Measurements from ENCODE around the gene ZNF648.
"Not testable (repeated sequence)": the region's sequence is repeated elsewhere in the genome, so short reads cannot be mapped to it uniquely, and the experiment has no call there.

The ZNF648 gene, protein sequence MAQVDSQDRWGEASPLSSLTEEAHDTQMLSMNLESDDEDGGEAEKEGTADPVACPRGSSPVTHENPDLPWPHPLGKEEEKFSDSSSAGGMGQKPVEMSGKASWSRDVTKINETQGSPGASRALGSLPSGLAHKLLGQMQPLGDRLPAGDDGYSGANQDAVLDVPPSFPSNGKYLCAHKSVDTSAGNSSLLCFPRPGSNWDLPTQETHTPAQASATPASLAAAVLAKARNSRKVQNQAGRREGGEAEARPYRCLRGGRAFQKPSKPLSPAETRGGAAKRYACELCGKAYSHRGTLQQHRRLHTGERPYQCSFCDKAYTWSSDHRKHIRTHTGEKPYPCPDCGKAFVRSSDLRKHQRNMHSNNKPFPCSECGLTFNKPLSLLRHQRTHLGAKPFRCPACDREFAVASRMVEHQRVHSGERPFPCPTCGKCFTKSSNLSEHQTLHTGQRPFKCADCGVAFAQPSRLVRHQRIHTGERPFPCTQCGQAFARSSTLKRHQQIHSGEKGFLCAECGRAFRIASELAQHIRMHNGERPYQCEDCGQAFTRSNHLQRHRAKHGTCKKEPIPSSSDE

DNA sequence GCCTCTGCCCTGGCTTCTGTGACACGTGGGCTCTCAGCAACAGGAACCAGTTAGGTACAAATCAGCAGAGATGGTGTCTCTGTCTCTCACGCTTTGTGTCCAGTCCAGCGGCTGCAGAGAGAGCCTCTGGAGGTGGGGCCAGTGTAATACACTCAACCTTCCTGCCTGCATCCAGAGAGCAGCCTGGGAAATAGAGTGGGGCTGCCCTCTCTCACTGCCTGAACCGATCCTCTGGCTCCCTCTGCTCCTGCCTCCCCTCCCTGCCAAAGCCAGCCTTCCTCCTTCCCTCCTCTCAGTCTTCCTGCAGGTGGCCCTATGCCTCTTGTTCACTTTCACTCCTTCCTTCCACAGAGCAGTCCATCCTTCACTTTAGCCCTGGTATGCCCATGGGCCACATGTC lies at the start of gene ZNF648:
Gene ZNF648 (minus strand): TSS at position 119 of the 400 bp plus-strand sequence. CDS start 3,702 bp downstream, outside the sequence.
- DNase-seq (ENCODE audit: low read depth in 2 of 2), result no peak

- no peak for DNase-seq (ENCODE audit: low read depth in 2 of 2)
These were observed 49.1 kb upstream of the ZNF648 start for GRCh38 chr1:182110635-182111034.

- DNase-seq (ENCODE audit: low read depth in 2 of 2), result no peak
These were observed 48.3 kb upstream of the ZNF648 start for GRCh38 chr1:182109771-182110170.

DNA sequence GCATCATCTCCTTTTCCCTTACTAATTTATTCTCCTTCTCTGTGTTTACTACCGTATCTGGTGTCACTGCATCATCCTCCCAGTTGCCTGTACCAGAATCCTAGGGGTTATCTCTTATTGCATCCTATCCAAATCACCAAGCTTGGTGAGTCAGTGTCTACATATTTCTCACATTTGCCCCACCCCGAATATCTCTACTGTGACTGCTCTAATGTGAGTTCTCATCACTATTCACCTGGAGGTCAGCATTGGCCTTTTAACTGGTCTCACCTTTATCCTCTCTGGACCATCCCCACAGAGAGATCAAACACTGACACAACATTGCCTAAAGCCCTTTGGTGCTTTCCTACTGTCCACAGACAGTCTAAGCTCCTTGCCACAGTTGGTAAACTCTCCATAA lies 45.7 kb upstream of the ZNF648 start:
- no peak for DNase-seq (ENCODE audit: low read depth in 2 of 2)

- DNase-seq (ENCODE audit: low read depth in 2 of 2), result no peak
These were observed 40.5 kb upstream of the ZNF648 start for GRCh38 chr1:182102043-182102416.

- DNase-seq (ENCODE audit: low read depth in 2 of 2), result no peak
These were observed 40.0 kb upstream of the ZNF648 start for GRCh38 chr1:182101415-182102042.

DNA sequence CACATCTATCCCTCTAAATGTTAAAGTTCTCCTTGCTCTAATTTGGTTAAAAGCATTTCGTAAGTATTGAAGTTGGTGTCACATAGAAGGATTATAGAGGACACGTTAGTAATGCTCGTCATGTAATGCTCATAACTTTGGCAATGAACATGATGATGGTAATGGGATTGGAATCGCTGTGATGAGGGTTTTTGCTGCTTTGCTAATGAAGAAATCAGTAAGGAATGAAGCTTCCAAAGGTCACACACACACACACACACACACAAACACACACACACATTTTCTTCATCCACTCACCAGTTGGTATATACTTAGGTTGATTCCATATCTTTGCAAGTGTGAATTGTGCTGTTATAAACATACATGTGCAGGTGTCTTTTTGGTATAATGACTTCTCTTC lies 36.8 kb upstream of the ZNF648 start:
- no peak for DNase-seq (ENCODE audit: low read depth in 2 of 2)

DNA sequence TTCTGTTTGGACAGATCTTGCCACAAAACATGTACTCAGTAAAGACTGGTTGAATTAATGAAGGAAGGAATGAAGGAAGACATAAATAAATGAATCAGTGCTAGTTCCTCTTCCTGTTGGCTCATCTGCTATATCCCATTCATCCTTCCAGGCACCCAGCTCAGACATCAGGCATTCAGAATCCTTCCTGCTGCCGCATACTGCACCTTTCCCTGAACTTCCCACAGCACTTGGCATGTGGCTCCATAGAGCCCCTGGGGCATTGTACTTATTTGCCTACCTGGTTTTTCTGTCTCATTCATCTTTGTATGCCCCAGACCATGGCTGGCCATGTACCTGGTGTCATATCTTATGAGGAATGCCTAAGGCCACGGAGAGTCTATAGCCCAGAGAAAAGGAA lies 34.4 kb upstream of the ZNF648 start:
- DNase-seq (ENCODE audit: low read depth in 2 of 2), result no peak

DNA sequence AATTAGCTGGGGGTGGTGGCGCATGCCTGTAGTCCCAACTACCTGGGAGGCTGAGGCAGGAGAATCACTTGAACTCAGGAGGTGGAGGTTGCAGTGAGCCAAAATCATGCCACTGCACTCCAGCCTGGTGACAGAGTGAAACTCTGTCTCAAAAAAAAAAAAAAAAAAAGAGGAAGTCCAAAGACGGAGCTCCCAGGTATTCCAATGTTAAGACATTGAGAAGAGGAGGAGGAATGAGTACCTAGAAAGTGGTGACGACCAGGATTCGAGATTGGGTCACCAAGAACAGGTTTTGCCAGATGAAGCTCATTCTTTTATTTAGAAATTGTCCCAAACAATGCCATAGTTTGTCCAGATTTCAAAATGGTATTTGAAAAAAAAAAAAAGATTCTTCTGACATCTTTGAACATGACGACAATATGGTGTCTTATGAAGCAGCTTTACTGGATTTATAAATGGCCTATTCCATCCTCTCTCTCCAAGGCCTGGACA lies 33.0 kb upstream of the ZNF648 start:
- not testable (repeated sequence) for DNase-seq (ENCODE audit: low read depth in 2 of 2)

- DNase-seq (ENCODE audit: low read depth in 2 of 2), result no peak
These were observed 32.3 kb upstream of the ZNF648 start for GRCh38 chr1:182093781-182094180.

DNA sequence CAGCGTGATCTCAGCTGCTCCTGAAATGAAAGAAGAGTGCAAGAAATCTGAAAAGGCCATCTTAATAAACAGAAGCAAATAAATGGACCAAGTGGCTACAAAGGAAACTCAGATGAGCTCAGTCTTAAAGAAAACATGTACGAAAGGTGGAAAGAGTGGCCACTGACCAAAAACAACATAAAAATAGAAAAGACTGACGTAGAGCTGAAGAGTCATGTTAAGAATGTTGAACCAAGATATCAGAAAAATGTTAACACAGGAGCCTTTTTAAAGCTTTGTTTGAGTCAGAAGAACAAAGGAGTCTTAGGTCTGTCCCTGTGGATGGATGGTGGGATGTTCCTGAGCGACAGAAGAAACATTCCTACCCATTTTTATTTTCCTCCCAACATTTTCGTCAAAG lies 30.8 kb upstream of the ZNF648 start:
- no peak for DNase-seq (ENCODE audit: low read depth in 2 of 2)

GRCh38 chr1:182091083-182091482 lies 29.6 kb upstream of the ZNF648 start:
- no peak for DNase-seq (ENCODE audit: low read depth in 2 of 2)

DNA sequence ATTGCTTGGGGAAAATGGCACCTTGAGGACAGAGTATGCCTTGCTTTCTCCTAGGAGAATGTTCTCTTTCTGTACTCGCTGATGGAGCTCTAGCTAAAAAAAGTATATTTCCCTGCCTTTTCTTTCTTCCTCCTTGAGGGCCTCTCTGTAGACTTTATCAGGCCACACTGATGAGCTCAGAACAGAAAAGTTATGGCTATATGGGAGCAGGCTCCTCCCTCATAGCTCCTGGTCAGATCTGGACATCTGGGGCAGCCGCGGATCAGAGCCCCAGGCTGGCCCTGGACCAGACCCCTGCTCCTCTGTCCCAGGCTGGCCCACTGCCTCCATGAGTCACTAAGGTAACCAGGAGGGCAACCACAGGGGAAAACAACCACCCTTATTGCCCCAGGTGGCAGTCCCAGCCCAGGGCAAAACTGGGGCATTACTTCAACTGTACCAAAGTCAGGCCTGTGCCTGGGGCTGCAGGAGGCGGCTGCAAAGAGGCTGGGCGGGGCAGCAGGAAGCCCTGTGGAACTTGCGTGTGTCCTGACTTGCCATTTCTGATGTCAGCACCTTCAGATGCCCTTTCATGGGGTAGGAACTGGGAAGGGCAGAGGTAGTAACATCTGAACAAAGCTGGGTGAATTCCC lies 26.3 kb upstream of the ZNF648 start:
- no peak for DNase-seq (ENCODE audit: low read depth in 2 of 2)

GRCh38 chr1:182087304-182087703 lies 25.8 kb upstream of the ZNF648 start:
- DNase-seq (ENCODE audit: low read depth in 2 of 2), result no peak

GRCh38 chr1:182086620-182087019 lies 25.1 kb upstream of the ZNF648 start:
- DNase-seq (ENCODE audit: low read depth in 2 of 2), result no peak

DNA sequence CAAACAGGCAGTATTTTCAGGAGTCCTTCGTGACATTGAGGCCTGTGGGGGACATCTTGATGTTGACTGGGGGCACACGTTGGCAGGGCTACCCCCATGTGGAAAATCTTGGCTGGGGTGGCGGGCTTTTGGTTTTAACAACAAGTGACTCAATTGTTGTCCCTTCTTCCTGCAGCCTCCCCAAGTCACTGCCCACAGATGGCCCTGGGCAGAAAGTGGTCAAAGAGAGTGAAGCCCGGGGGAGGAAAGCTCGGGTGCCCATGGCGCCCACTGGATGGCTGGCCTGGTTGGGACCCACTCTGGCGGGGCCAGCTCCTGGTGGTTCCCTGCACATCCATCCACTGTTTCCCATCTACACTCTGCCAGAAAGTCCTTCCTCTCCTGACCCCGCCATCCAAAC lies 24.6 kb upstream of the ZNF648 start:
- no peak for DNase-seq (ENCODE audit: low read depth in 2 of 2)

- no peak for DNase-seq (ENCODE audit: low read depth in 2 of 2)
These were observed 24.2 kb upstream of the ZNF648 start for GRCh38 chr1:182085726-182086125.

DNA sequence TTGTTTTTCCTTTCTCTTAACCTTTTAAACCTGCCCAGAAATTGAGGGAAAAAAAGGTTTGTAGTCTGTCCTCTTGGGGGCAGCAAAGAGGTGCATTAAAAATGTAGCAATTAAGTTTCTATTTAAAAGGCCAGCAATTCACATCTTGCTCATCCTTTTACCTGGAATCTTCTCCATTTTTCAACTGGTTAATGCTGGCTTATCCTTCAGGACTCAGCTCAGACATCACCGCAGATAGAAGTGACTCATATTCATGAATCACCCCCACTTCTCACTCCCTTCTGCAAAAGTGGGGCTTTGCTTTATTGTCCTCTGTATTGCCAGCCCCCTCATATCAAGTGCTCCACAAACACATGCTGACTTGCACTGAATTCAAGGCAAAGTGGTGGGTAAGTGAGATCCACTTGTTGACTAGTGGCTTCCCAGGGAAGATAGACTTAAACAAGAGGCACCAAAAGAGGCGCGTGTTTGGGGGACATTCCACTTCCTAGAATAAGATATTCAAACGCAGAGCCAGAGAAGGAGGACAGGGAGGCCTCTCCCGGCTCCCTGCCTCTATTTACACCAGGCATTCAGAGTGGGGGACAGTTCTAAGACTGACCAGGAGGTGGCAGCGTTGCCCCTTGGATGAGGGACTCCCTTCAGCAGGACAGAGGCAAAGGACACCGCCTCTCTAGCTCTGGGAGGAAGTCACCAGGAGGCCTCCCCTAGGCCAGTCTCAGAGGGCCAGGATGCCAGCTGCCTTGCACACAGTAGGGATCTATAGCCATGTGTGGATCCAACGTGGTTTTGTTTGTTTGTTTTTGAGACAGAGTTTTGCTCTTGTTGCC lies 23.2 kb upstream of the ZNF648 start:
- DNase-seq (ENCODE audit: low read depth in 2 of 2), result peak; percentile 73 to 79

DNA sequence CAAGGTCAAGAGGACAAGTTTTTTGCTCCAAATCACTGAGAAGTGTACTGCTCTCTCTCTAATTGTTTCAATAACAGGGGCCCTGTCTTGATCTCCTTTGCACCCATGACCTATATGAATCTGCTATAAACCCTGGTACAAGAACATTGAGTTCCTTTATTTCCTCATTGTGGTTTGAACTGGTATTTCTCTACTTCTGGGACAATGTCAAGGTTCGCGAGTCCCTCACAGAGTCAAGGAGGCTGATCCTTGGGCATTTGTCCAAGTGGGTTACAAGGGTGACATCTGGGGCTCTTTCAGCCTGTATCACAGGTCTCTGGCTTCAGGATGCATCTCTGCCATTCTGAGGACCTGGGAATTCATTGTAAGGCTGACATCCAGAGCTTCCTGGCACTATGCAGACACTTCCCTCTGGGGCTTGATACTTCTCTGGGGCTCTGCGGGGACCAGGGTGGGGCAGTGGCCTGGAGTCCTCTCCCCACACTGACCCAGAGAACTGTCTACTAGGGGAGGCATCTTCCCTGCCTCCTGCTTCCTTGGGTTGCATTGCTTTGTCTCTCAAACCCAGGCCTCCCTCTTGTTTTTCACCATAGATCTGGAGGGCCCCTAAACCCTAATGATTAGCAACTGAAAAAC lies 22.5 kb upstream of the ZNF648 start:
- DNase-seq (ENCODE audit: low read depth in 2 of 2), result no peak

DNA sequence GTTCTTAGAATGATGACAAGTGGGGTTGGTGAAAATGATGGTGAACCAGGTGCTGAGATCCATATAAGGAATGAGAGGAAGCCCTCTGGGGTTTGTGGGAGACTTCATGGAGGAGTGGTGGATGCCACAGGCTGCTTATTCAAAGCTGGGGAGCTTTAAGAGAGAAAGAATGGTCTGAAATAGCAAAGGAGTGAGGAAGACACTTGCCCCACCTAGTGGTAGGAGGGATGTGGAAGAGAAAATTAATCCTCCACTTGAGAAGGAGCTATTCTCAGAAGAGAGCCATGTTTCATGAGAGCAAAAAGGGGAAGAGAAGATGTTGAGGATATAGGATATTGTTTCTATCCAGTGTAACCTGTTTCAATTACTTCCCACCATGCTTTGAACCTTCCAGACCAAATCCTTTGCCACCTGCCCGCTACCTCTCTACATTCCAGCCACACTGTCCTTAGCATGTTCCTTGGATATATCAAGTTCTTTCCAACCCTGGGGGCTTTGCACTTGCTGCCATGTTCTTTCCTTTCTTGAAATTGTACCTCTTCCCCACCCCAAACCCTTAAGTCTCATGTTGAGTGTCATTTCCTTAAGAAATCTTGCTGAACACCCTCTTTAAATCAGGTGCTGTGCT lies 19.6 kb upstream of the ZNF648 start:
- DNase-seq (ENCODE audit: low read depth in 2 of 2), result no peak

DNA sequence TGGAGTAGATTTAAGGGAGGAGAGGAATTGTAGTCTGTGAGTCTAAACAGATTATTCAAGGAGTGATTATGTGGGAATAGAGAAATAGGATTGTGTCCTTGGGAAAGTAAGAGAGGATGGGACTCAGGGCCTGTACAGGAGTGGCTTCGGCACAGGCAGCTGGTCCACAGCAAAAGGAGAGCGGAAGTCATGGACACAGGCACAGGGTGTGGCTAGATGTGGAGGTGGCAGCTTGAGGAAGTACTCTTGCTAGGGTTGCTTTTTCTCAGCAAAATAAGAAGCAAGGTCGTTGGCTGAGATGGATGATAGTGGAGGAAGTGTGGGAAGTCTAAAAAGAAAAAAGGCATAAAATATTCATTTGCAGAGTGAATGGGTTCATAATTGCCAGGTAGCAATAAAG lies 18.5 kb upstream of the ZNF648 start:
- no peak for DNase-seq (ENCODE audit: low read depth in 2 of 2)

Measured in stimulated activated CD4-positive, alpha-beta T cell treated with anti-CD3 and anti-CD28 coated beads, Interleukin-4, amount 100 ng/mL, for 48 hours (primary cell).